ENCODE data around the gene KRTAP17-1. TPM values are rescaled to one million over a fixed set of nuclear protein-coding genes. Genes with fewer than 3 reads are reported as not detected.

KRTAP17-1 gene
- total and polyA plus RNA-seq, 3 donors from 2014 or later: not detected

GRCh38 chr17:41308251-41308917 is 7.1 kb downstream of the KRTAP17-1 start:
- no peaks in the 10 kb centered on the region for H3K9me3 ChIP-seq
- no peak overlapping the region for H3K27ac ChIP-seq
- no peak for DNase-seq
- H3K27me3 ChIP-seq: no peaks in the 10 kb centered on the region
- no peaks in the 10 kb centered on the region for H3K36me3 ChIP-seq (ENCODE audit: low read depth, missing control alignments)
- intact Hi-C loops (cut with DNase I; ENCODE audit: low total_unique reads): no loop called here
- WGBS, 2 donors: 68 to 77% methylated on average over 4 to 10 of the region's 10 CpGs
- no peak for TF ChIP-seq POLR2A (IDR thresholded peaks at IDR 0.05)
- TF ChIP-seq CTCF (IDR thresholded peaks at IDR 0.05): no peak
- H3K4me3 ChIP-seq: no peak overlapping the region
- no peaks in the 10 kb centered on the region for H3K4me1 ChIP-seq

GRCh38 chr17:41307647-41308046 is 7.9 kb downstream of the KRTAP17-1 start:
- DNase-seq: no peak

GRCh38 chr17:41304091-41304490 is 11.4 kb downstream of the KRTAP17-1 start:
- Histone ChIP-seq H3K4me3 (no peak overlapping the region), H3K4me1 (no peaks in the 10 kb centered on the region), H3K9me3 (no peaks in the 10 kb centered on the region), H3K36me3 (ENCODE audit: low read depth, missing control alignments) (no peaks in the 10 kb centered on the region), H3K27me3 (no peaks in the 10 kb centered on the region), H3K27ac (no peak overlapping the region)
- DNase-seq: no peak
- 80 to 86% methylated on average over 12 of the region's 12 CpGs for WGBS, 2 donors
- intact Hi-C loops (cut with DNase I; ENCODE audit: low total_unique reads): no loop called here
- no peak for TF ChIP-seq CTCF (IDR thresholded peaks at IDR 0.05)
- no peak for TF ChIP-seq POLR2A (IDR thresholded peaks at IDR 0.05)

More at GRCh38 chr17:41307647-41308046, 7.9 kb downstream of the KRTAP17-1 start:
- H3K36me3 ChIP-seq (ENCODE audit: low read depth, missing control alignments): no peaks in the 10 kb centered on the region
- no peaks in the 10 kb centered on the region for H3K27me3 ChIP-seq
- intact Hi-C loops (cut with DNase I; ENCODE audit: low total_unique reads): no loop called here
- no peaks in the 10 kb centered on the region for H3K9me3 ChIP-seq
- no peak overlapping the region for H3K4me3 ChIP-seq
- H3K4me1 ChIP-seq: no peaks in the 10 kb centered on the region
- H3K27ac ChIP-seq: no peak overlapping the region
- no peak for TF ChIP-seq CTCF (IDR thresholded peaks at IDR 0.05)
- TF ChIP-seq POLR2A (IDR thresholded peaks at IDR 0.05): no peak
- WGBS, 2 donors: 76 to 84% methylated on average over 9 of the region's 9 CpGs

- DNase-seq: no peak
- WGBS, 2 donors: 75 to 80% methylated on average over 4 of the region's 4 CpGs
- no peak for TF ChIP-seq CTCF (IDR thresholded peaks at IDR 0.05)
- TF ChIP-seq POLR2A (IDR thresholded peaks at IDR 0.05): no peak
- H3K27me3 ChIP-seq: no peaks in the 10 kb centered on the region
- intact Hi-C loops (cut with DNase I; ENCODE audit: low total_unique reads): no loop called here
- no peak overlapping the region for H3K4me3 ChIP-seq
- H3K27ac ChIP-seq: no peak overlapping the region
- H3K9me3 ChIP-seq: no peaks in the 10 kb centered on the region
- no peaks in the 10 kb centered on the region for H3K4me1 ChIP-seq
- H3K36me3 ChIP-seq (ENCODE audit: low read depth, missing control alignments): no peaks in the 10 kb centered on the region
Measured at GRCh38 chr17:41302981-41303380, 12.5 kb downstream of the KRTAP17-1 start.
